Measurements from ENCODE around the gene LRRC8D.

DNA sequence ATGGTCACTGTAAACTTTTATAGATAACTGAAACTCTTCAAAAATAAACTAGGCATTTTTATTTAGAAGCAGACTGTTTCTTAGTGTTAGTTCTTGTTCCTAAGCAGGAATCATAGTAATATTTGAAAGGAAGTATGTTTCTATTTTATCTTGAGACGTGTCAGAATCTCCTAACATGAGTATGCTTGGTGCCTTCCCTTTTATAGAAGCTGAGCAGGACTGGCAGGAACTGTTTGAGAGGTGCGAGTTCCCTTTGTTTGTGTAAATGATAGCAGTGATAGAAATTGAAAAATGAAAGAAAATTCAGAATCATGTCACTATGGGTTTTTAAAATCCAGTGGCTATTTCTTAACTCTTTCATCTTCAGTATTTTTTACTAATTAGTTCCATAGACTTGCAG, 56.9 kb downstream of the LRRC8D start:
- TF ChIP-seq CTCF (conservative IDR thresholded peaks at IDR 0.05; ENCODE audit: low read length) (no peak), EZH2phosphoT487 (IDR thresholded peaks at IDR 0.05; ENCODE audit: borderline replicate concordance) (no peak)
